Middle frontal gyrus (tissue), 1 donor: Measurements from ENCODE around the gene SETD1A.
A peak's percentile ranks its signal among the peaks of the same experiment; 100 is the strongest.
"Not testable (repeated sequence)": the region's sequence is repeated elsewhere in the genome, so short reads cannot be mapped to it uniquely, and the experiment has no call there.

Experiments
- DNase-seq: peaks from one replicate; pipeline ENCODE4 v3.0.0-alpha.2; 2015; ENCODE audit warnings: low spot score; ENCODE audit errors: extremely low spot score

Gene SETD1A

GRCh38 chr16:30998852-30999761 is 41.6 kb downstream of the SETD1A start:
- DNase-seq, result peak; percentile 40

GRCh38 chr16:31000671-31001382 is 43.3 kb downstream of the SETD1A start:
- no peak for DNase-seq

DNA sequence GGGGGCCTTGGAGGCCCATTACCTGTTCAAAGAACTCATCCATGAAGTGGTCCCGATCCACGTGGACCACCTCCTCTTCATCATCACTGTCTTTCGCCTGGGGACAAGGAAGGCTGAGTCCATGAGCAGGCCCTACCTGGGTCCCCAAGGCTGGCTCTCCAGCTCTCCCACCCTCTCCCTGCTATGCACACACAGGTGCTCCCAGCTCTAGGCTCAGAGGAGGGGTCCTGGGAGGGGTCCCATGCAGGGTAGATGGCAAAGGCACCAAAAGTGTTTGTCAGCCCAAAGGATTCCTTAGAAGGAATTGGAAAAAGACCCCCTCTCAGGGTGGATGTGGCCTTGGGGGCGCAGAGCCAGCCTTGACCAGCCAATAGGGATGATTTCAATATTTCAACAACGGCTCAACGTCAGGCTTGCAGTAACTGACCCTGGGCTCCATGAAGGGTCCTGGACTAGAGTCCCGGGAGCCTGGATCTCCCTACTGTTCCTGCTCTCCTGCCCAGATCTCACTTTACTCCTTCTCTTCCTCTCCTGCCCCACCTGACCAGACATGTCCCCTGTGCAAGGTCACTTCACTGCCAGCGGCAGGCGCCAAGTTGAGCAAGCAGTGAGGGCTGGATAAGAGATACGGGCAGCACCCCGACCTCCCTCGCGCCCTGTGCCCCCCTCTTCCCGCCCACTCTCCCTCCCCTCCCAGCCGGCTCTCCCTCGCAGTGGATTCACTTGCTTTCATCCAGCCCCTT is 44.1 kb downstream of the SETD1A start:
- no peak for DNase-seq

GRCh38 chr16:31002250-31002700 is 44.7 kb downstream of the SETD1A start:
- no peak for DNase-seq

DNA sequence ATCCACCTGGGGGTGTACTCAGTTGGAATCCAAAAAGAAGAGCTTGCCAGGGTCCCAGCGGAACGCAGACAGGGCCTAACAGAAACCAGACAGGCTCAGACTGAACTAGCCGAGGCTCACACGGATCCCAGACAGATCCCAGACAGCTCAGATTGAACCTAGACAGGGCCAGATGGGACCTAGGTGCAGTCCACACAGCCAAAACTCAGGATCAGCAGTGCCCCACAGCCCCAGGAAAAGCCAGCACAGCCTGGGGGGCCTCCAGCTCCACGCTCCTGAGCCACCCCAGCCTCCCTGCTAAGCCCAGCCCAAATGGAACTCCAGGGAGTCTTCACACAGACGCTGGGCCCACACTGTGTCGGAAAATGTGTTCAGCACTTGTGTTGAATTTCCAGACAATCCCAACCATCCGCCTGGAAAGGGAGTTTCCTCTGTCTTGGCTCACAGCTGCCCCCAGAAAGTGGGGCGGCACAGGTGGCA is 45.3 kb downstream of the SETD1A start:
- DNase-seq, result no peak

DNA sequence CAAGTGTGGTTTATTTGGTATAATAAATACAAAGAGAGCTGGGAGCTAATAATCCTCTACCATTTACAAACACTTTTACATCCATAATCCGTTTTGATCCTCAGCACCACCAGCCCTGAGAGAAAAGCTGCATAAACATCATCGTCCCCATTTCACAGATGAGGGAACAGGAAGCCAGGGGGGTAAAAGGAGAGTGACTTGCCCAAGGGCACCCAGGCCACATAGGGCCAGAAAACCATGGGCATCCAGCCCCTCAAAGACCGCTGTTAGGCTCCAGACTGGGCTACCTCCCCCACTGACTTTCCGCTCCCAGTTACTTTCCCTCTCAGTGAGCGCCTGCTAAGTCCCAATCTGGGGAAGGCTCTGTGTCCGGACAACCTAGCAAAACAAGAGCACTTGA is 46.2 kb downstream of the SETD1A start:
- no peak for DNase-seq

DNA sequence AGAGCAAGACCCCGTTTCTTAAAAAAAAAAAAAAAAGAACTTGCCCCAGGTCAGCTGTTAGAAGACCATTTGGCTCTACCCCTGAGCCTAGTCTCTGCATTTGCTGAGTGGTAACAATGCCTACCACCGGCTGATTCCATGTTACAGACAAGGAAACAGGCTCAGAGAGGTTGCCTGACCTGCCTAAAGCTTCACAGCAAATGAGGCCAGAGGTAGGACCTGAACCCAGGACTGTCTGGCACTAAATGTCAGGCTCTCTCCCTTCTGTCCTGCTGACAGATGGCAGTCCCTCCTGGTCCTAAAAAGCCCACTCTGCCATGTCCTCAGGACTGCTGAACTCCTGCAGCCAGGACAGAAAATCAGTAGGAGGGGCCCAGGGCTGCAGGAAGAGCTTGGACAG is 47.1 kb downstream of the SETD1A start:
- no peak for DNase-seq

DNA sequence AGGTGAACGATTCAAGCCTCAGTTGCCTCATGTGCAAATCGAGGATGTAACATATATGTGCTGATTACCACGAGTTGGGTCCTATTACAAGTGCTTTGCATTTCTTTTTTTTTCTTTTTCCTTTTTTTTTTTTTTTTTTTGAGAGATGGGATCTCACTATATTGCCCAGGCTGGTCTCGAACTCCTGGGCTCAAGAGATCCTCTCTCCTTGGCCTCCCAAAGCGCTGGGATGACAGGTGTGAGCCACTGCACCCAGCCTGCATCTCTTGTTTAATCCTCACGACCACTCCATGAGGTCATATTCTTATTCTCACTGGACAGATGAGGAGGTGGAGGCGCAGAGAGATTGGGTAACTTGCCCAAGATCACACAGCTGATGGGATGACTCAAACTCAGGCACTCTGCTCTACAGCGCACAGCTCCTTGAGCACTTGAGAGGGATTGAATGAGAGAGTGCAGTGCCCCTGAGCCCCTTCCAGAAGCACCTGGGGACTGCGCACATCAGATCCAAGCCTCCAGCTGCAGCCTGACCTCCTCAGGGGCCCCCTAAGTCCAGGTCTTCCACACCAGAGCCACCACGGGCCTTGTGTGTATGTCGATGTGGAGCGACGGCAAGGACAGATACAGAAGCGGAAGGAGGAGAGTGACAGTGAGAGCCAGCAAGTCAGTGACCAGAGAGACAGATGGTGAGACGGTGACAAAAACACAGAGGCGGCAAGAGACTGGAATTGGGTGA is 48.0 kb downstream of the SETD1A start:
- no peak for DNase-seq

- DNase-seq, result no peak
These were observed 48.5 kb downstream of the SETD1A start for GRCh38 chr16:31006086-31006385.

DNA sequence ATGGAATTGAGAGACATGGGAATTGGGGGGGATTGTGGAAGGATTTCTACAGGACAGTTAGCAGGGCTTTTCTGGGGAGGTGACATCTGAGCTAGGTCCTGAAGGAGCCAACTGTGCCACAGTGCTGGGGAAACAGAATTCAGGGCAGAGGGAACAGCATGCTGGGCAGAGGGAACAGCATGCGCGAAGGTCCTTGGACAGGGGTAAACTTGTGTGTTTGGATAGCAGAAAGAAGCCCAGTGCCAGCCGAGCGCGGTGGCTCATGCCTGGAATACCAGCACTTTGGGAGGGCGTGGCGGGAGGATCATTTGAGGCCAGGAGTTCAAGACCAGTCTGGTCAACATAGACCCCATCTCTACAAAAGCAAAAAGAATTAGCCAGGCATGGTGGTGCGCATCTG is 49.0 kb downstream of the SETD1A start:
- DNase-seq, result no peak

GRCh38 chr16:31007684-31008083 is 50.1 kb downstream of the SETD1A start:
- DNase-seq, result no peak

- no peak for DNase-seq
These were observed 50.6 kb downstream of the SETD1A start for GRCh38 chr16:31008149-31008548.

DNA sequence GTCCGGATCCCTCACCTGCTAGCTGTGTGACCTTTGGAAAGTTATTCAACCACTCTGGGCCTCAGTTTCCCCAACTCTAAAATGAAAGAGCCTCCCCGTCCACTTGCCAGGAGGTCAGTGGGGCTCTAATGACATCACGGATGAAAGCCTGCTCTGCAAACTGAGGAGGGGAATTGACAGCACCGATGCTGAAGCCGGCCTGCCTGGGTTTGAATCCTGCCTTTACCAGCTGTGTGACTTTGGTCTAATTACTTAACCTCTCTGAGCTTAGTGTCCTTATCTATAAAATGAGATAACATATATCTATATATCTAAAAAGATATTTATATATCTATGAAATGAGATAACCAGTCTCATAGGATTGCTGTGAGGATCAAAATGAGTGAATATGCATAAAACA is 51.0 kb downstream of the SETD1A start:
- DNase-seq, result no peak

DNA sequence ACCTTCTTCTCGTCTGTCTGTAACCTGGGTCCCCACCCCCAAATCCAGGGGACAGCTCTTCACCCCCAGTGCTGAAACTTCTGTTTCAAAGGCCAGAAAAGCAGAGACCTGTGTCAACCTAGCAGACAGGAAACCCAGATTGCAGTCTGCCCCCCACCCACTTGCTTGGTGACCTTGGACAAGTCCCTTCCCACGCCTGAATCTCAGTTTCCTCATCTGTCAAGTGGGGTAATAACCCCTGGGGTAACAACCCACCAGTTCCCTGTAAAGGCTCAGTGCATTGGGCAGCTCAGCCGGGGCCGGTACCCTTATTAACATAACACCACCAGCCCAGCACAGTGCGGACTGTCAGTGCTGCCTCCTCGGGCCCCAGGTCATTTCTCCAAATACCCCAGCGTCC is 51.6 kb downstream of the SETD1A start:
- DNase-seq, result no peak

DNA sequence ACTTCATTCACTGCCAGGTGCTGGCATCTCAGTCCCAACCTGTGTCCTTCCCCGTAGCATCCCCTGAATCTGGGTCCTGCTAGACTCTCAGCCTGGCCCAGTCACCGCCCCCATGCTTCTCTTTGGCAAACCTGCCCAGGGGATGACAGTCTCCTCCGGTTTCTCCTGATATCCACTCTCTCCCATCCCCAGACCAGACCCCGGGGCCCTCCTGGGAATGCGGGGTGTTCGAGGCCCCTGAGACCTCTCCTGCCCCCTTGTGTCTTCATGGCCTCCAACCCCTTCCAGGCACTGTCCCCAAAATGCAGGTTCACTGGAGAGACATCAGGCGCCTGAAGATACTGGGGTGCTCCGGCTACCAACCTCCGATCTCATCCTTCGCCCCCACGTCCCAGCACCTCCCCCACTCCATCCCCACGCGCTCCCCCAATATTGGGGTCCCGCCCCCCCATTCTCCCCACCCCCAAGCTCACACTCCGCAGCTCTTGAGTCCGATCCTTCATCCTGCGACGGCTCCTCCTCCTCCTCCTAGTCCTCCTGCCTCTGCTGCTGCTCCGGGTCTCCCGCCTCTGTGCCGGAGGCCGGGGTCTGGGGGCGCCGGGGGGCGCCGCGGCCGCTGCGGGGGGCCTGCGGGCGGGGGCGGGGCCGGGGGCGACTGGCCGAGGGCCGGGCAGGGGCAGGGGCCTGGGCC is 52.5 kb downstream of the SETD1A start:
- no peak for DNase-seq

GRCh38 chr16:31010585-31011325 is 53.2 kb downstream of the SETD1A start, which contains the start of gene STX1B:
STX1B (minus strand) TSS chr16:31010638; CDS start chr16:31010396, 242 bp downstream.
- no peak for DNase-seq

DNA sequence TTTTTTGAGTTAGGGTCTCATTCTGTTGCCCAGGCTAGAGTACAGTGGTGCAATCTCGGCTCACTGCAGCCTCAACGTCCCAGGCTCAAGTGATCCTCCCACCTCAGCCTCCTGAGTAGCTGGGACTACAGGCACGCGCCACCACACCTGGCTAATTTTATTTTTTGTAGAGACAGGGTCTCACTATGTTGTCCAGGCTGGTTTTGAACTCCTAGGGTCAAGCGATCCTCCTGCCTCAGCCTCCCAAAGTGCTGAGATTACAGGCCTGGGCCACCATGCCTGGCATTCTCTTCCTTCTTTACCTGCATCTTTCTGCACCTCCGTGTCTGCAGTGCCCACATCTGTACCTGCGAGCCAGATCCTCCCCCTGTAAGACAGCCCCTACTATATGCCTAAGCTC is 54.3 kb downstream of the SETD1A start:
- DNase-seq, result not testable (repeated sequence)

DNA sequence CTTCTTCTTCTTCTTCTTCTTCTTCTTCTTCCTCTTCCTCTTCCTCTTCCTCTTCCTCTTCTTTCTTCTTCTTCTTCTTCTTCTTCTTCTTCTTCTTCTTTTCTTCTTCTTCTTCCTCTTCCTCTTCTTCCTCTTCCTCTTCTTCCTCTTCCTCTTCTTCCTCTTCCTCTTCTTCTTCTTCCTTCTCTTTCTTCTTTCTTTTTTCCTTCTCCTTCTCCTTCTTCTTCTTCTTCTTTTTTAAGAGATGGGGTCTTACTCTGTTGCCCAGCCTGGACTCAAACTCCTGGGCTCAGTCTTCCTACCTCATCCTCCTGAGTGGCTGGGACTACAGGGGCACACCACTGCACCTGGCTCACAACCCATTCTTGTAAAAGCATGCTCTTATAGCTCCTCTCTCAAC is 55.7 kb downstream of the SETD1A start:
- DNase-seq, result not testable (repeated sequence)

DNA sequence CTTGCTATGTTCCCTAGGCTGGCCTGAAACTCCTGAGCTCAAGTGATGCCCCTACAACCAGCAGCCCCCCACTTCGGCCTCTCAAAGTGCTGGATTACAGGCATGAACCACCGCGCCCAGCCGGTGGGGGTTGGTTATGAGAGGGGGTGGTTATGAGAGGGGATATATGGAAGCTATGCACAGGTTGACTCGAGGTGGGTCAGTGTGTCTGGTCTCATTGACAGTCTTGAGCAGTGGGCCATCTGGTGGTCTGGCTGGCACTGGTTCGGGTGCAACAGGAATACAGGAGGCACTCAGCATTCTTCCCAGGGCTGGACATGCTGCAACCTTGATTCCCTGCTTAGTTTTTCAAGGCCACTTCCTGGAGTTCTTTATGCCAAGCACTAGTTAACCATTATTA is 58.5 kb downstream of the SETD1A start:
- no peak for DNase-seq

GRCh38 chr16:31017756-31018155 is 60.2 kb downstream of the SETD1A start:
- not testable (repeated sequence) for DNase-seq
